DMS53 treated with DMSO at 0.1 percent for 48 hours (cell line): ENCODE measurements around the gene SUB1.
"Not testable (repeated sequence)": the region's sequence is repeated elsewhere in the genome, so short reads cannot be mapped to it uniquely, and the experiment has no call there.

Source experiments
- DNase-seq: peaks from one replicate; lab custom pipeline; 2025; ENCODE audit not compliant: unreplicated experiment; lab: John Stamatoyannopoulos, UW

The SUB1 gene

DNA sequence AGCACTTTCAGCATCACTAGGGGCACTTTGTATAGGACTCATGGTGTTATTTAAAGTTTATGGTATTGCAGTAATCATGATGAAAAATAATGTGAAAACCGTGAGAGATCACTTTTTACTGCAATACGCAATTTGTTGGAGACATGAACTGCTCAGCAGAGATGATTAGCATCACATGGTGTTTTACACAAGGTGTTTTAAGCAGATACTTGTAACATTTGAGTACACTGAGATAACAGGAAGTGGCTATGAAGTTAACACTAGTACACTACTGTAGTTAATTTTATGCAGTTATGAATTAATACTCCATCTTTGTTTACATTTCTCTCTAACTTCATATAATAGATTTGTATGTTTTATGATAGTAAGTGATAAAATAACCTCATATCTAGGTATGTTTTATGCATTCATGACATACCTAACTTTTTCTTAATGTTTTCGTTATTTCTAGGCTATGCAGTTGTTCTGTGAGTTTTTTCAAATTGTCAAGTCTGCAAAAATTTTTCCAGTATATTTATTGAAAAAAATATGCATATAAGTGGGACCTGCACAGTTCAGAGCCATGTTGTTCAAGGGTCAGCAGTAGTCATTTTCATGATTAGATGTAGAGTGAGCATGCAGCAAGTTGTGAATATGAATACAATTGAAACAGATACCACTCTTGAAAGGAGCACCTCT, 13.0 kb downstream of the SUB1 start:
- DNase-seq: no peak

DNA sequence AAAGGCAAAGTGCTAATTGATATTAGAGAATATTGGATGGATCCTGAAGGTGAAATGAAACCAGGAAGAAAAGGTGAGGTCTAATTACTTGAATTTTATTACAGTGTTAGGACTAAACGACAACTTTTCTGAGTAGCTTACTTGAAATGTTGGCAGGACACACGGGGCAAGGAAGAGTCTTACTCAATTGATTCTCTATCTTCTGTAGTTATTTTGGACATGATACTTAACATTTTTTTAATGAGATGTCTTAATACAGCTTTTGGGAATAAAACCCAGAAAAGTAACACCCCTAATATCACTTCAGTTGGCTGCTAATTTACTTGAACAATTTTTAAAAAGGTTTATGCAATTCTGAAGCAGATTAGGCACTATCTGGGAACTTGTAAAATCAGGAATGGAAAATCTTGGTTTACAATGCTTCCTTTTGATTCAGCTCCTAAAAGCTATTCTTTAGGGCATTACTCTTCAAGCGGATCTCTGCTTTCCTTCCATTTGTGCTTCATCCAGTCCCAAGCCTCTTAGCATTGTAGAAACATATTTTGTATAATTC, 13.7 kb downstream of the SUB1 start:
- no peak for DNase-seq

DNA sequence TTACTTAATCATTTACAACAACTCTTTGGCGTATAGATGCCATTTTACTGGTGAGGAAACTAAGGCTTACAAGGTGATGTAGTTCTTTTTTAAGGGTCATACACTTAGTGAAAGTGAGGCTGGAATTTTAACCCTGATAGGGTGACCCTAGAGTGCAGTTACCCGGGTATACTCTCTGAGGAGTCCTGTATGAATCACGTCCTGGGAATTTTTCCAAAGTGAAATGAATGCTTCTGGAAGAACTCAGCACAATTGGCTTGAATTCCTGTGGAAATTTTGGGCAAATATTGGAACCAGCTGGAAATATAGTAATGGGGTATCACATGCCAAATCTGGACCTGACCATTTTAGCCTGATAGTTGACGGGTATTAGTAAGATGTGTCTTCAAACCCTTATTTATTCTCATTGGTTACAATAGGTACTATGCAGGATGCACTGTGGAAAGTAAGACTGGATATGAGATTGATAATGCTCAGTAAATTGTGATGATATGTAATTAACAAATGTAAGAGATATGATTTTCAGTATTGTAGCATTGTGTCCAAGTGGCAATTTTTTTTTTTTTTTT, 14.8 kb downstream of the SUB1 start:
- DNase-seq: no peak

DNA sequence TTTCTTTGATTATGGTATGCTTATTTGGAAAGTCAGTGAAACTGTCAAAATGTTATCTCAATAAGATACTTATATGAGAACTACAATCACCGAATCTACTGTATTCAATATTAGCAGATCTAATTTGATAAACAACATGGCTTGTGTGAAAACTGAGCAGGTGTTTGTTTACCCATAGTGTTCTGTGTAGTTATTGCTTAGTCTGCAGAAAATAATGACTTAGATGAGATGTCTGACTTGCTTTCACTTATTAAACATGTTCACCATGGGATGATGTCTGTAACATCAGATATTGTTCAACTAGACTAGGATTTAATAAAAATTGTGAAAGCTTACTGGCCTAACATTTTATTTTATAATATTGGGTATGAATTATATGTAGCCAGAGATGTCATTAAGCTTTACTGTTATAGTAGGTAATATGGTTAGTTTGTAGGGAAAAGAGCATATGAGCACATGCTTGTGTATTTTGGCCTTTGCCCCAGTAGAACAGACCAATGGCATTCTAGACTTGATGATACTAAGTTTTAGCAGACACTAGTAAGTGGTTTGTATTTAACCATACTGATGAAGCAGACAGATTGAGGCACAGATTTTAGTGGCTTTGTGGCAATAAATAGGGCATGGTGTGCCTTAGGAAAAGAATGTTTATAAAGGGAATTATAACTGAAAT, 16.4 kb downstream of the SUB1 start:
- no peak for DNase-seq

DNA sequence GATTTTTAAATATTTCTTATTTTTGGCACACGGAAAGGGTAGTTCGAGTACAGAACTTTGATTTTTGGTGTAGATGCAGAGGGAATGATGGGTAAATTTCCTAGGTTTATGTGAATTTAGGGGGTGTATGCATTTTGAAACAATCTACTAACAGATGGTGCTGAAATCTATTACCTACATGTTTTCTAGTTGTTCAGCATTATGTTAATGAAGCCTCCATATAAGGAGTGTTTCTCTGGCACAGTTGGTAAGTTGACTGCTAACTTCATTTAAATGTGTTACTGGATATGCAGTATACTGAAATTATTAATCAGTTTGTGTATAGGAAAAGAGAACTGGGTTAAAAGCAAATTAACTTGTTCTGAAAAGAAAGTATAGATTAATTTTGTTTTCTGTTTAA, 17.5 kb downstream of the SUB1 start:
- DNase-seq: no peak

DNA sequence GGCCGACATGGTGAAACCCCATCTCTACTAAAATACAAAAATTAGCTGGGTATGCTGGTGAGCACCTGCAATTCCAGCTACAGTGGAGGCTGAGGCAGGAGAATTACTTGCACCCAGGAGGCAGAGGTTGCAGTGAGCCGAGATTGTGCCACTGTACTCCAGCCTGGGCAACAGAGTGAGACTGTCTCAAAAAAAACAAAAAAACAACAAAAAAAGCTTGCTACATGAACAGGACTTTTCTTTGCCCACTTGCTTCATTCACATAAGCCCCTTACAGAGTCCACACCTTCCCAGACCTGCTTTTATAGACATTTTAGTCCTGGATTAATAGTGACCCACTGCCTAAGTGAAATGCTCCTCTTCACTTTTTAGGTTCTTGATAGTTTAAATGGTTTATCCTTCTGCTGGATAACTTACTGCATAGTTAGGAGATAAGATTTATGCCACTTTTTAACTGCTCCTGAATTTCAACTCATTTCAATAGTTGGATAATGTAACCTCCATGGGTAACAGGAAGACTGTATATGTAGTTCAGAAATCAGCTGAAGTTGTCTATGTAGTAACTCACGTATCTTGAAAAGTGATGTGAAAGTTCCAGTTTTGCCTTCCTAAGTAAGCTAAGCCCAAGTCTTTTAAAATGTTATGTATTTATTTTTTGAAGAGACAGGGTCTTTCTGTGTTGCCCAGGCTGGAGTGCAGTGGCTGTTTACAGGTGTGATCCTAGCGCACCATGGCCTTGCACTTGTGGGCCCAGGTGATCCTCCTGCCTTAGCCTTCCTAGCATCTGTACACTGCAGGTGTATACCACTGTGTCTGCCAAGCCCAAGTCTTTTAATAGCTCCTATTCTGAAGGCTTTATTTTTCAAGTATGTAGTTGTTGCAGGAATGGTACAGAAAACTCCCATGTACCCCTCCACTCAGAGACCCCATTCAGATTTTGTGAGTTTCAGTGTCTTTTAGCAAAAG, 19.7 kb downstream of the SUB1 start:
- DNase-seq: no peak

DNA sequence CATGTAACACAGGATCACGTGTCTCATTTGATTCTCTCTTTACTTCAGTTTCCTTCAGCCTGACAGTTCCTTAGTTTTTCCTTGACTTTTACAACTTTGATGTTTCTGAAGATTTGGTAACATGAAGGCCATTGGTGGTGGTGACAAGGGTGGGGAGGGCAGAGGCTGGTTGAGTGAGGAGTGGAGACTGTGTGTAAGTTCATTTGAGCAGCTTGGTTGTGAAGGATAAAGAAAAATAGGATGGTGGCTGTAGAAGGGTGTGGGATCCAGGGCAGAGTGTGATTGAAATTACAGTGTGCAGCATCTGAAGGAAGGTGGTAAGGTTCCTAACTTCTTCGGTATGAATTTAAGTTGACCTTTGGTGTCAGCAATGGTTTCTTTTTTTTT, 20.4 kb downstream of the SUB1 start:
- no peak for DNase-seq

DNA sequence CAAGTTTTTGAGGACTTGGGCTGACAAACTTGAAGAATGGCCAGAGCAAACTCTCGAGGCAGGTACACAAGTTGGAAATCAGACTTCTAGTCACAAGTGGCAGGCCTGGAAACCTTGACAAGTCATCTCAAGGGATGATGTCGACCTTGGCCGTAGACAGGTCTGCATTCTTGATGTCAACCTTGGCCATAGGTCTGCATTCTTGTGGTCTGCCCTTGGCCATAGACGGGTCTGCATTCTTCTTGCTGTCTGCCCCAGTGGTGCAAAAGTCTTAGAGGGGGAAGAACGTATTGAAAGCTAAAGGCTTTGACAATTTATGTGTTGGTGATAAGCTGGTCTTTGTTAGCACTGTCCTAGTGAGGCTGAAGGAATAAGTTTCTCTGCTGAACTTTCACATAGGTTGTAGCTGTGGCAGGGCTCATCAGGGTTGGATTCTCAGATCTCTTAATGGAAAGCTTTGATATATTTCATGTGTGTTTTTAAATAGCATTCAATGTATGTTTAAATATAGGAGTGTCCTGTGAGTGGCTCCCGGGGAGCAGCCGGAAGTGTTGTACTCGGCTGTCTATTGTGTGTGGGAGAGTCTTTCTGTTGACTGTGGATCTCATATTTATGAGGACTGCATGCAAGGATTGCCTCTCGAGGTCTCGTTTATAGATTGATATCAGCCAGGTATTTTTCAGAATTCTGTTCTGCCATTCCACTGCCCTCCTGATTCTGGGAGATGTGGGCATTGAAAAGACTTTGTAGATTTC, 27.0 kb downstream of the SUB1 start:
- DNase-seq: no peak

DNA sequence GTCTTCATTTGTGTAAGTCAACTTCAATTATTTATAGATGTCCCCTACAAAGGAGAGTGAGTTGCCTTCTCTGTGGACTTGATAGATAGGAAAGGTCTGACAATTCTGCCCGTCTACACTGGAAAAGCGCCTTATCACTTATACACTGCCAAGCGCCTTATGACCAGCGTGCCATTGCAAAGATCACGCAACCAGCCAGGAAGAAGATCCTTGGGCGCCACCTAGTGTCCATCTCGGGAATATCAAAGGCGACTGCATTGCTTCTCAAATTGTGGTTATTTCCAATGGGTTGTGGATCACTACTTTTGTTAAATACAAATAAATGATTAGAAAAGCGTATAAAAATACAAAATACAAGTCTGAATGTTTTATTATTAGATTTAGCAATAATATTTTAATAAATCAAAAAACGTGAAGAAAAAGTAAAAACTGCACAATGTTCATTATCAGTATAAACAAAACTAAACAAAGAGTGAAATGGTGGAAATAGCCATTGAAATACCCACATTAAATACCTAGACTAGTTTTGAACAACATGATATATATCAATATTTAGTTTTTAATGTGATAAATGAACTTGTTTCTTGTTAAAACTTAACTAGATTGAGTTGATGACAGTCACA, 27.8 kb downstream of the SUB1 start:
- DNase-seq: peak; percentile 45

DNA sequence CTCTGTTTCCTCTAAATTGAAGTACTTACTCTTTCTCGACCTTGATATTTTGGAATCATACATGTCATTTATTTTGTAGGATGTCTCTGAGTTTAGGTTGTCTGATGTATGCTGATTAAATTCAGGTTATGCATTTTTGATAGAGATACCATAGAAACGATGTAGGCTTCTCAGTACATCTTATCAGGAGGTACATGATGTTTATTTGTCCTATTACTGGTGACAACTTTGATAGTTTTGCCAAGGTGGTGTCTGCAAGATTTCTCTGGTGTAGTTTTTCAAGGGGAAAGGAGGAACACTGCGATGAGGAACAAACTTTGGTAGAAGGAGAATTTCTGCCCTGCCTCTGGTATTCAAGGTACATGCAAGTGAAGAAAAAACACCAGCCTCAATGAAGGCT, 29.9 kb downstream of the SUB1 start:
- no peak for DNase-seq

DNA sequence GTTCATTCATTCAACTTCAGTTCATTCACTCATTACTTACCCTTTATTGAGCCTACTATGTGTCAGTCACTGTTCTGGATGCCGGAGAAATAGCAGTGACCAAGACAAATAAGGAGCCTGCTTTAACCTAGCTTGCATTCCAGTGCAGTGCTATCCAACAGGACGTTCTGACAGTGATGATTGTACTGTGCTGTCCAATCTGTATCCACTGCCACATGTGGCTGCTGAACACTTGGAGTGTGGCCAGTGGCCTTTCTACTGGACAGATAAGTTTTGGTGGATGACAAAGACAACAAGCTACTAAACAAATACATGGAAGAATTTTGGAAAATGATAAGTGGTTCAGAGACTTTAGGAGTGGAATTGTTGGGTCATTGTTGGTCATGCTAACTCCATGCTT, 33.6 kb downstream of the SUB1 start:
- DNase-seq: no peak

DNA sequence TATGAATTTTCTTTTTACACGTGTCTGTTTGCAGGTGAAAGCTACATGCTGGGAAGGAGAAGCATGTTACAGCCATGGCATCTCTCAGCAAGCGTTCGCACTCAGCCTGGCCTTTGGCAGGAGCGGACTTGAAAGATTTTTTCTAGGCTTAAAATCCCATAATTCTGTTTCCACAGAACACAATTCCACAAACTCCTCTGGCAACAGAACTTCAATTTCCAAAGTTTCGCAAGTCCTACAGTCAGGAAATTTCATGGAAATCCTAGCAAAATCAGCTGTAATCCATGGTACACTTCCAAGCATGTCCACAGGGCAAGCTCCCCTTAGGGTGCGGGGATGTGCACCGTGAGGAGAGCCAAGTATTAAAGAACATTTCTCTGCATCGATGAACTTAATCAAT, 35.9 kb downstream of the SUB1 start:
- no peak for DNase-seq

DNA sequence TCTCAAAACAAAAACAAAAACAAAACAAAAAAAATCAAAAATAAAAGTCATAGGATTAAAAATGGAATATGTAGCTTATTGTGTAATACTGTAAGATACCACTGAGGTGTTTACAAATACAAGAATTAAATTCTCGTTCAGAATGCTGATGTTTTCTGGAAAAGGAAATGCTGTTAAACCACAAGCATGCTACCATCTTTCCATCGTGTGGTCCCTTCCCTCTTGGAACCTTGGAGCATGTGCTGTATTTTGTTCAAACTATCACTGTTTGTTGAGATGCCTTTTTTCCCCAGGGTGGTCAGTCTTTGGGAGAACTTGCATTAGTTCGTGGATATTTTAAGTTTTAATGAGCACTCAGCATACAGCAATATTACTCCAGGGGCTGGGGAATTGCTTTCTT, 39.7 kb downstream of the SUB1 start:
- no peak for DNase-seq

DNA sequence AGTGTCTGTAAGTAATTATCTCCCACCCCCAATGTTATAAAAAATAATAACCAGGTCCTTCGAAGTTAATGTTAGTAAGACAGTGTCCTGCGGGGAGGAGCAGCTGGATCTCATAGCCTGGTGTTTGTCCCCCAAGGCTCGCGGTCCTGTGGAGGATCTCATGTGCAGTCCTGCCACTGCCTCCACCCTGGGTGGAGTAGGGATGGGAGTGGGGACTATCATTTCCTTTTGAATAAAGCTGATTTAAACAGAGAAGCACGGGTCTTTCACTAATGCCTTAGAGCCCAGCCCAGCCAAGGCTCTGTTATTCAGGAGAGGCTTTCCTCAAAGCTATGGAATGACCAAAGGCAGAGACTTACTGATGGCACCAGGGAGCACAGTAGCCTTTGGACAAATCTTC, 40.2 kb downstream of the SUB1 start:
- DNase-seq: no peak

DNA sequence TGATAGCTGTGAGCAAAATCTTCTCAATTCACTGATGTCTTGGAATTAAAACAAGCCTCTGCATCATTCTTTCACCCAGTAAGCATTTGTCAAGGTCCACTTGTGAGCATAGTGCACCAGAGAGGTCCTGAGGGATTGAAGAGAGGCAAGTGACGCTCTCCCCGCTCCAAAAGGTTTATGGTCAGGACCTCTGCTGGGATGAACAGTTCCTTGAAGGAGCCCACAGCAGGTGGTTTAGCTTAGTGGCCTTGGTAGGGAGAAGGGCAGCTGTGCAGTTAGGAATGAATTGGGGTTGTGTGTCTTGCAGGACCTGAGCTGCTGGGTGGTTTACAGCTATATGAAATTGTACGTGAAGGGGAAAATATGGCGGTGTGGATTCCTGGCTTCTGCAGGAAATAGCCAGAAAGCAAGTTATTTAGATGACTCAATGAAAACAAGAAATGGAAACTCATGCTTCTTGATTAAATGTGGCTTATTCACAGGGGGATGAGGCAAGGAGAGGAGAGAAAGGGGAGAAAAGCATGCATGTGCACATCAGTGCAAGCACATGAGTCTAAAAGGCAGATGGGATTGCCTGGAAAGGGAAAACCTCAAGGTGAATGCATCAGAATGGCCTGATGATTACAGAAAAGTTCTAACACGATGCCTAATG, 42.0 kb downstream of the SUB1 start:
- DNase-seq: no peak

DNA sequence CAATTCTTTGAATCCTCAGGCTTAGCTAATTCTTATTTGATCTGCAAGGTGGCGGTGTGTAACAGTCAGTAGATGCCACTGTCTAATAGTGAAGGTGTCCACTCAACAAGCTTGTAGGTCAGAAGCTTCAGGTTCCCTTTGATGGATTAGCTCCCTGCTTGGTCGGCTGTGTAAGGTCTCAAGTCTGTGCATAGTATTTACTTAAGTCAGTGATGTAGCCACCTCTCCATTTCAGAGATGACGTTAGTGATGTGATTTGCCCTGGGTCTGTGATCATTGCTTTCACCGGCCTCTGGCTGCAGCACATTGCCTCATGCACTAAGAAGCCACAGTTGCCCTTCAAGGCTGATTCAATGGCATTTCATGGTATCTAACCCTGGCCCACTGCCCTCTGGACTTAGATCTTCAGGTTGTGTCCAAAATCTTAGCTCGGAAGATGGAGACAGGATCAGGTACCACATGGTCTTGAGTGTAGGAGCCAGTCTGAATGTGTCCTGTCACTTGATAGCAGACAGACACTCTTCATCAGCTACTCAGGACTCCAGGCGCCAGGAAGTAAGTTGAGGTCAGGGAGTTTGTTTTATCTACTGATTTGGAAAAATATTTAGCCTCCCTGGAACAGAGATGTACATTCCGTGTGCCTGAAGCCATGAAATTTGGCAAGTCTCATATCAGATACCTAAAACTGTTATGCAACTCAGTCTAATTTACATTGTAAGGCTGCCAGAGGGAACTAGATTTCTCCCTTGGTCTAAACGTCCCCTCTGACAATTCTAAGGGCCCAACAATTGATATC, 42.9 kb downstream of the SUB1 start:
- peak; percentile 1 for DNase-seq

DNA sequence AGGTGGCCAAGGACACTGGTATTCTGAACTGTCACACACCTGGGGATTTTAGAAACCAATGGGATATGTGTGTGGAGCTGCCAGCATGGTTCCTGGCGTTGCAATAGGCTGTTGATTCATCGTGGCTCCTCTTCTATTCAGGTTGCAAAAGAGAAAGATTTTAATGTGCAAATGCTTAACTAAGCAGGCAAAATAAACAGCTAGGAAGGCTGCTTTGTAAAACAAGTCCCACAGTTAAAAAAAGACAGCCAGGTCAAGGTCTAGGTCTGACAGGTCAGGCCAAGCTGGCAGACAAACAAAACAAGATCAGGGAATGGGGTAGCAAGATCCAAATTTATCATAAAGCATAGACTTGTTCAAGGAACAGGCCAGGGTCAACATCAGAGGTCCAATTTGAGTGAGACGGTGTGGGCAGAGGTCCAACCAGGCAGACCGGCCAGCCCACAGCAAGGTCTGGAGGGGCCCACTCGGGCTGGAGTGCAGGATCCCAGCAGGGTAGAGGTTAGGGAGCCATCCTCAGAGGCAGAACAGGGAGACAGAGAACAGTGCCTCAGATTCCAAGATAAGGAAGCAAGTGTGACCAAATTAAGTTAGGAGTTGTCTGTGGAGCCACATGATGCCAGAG, 45.6 kb downstream of the SUB1 start:
- DNase-seq: no peak

DNA sequence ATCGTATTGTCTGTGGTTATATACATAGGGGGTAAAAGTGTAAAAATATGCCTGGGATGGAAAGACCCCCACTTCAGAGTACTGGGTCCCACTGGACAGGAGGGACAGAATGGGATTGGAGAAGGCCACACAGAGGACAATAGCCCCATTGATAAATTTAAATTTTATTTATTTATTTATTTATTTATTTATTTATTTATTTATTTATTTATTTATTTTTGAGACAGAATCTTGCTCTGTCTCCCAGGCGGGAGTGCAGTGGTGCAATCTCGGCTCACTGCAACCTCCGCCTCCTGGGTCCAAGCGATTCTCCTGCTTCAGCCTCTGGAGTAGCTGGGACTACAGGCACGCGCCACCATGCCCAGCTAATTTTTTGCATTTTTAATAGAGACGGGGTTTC, 47.7 kb downstream of the SUB1 start:
- DNase-seq: not testable (repeated sequence)
